ENCODE data around the gene PRG2. TPM values are rescaled to one million over a fixed set of nuclear protein-coding genes. Genes with fewer than 3 reads are reported as not detected.

PRG2 gene
- total RNA-seq, 6 donors from 2014 or later, result 0.30 to 2.6 (median 1.6) TPM; not detected in 2

GRCh38 chr11:57359896-57360690 lies 30.4 kb downstream of the PRG2 start:
- Histone ChIP-seq H3K4me1 (peaks cover 0 to 6% (median 2%) of the 10 kb centered on the region in 4 donors), H3K27me3 (no peaks in the 10 kb centered on the region), H3K9me3 (no peaks in the 10 kb centered on the region), H3K27ac (no peak overlapping the region), H3K4me3 (no peak overlapping the region), H3K36me3 (no peaks in the 10 kb centered on the region)
- no peak for TF ChIP-seq POLR2AphosphoS5 (IDR thresholded peaks at IDR 0.05)
- no peak for TF ChIP-seq CTCF (IDR thresholded peaks at IDR 0.05)
- TF ChIP-seq POLR2A (IDR thresholded peaks at IDR 0.05), result no peak
- TF ChIP-seq EP300 (IDR thresholded peaks at IDR 0.05), result no peak
- 64 to 76% methylated on average over 9 of the region's 9 CpGs for WGBS, 2 donors
- no peak for DNase-seq
- no peak for ATAC-seq (ENCODE audit: low FRiP score in 2 of 2)

GRCh38 chr11:57359396-57359795 lies 31.1 kb downstream of the PRG2 start:
- WGBS, 2 donors, result 86% methylated on average over 5 of the region's 5 CpGs; no CpG with 5 or more reads in 1 of the 2 donors
- Histone ChIP-seq H3K4me1 (peaks cover 0 to 6% (median 2%) of the 10 kb centered on the region in 4 donors), H3K4me3 (no peak overlapping the region), H3K9me3 (no peaks in the 10 kb centered on the region), H3K27me3 (no peaks in the 10 kb centered on the region), H3K27ac (no peak overlapping the region), H3K36me3 (no peaks in the 10 kb centered on the region)
- no peak for DNase-seq
- no peak for TF ChIP-seq EP300 (IDR thresholded peaks at IDR 0.05)
- no peak for TF ChIP-seq CTCF (IDR thresholded peaks at IDR 0.05)
- no peak for TF ChIP-seq POLR2A (IDR thresholded peaks at IDR 0.05)
- TF ChIP-seq POLR2AphosphoS5 (IDR thresholded peaks at IDR 0.05), result no peak
- no peak for ATAC-seq (ENCODE audit: low FRiP score in 2 of 2)

- 76% methylated on average over 9 of the region's 9 CpGs; no CpG with 5 or more reads in 1 of the 2 donors for WGBS, 2 donors
- H3K27ac ChIP-seq, result no peak overlapping the region
- DNase-seq (peak in 1 of 2 donors; percentile 38), ATAC-seq (ENCODE audit: low FRiP score in 2 of 2) (no peak)
- no peak overlapping the region for H3K4me3 ChIP-seq
- TF ChIP-seq POLR2AphosphoS5 (IDR thresholded peaks at IDR 0.05) (no peak), EP300 (IDR thresholded peaks at IDR 0.05) (no peak), CTCF (IDR thresholded peaks at IDR 0.05) (no peak), POLR2A (IDR thresholded peaks at IDR 0.05) (no peak)
- H3K9me3 ChIP-seq, result no peaks in the 10 kb centered on the region
- no peaks in the 10 kb centered on the region for H3K27me3 ChIP-seq
- no peaks in the 10 kb centered on the region for H3K36me3 ChIP-seq
- H3K4me1 ChIP-seq, result peaks cover 0 to 6% (median 2%) of the 10 kb centered on the region in 4 donors
Observed at GRCh38 chr11:57358991-57359390, 31.5 kb downstream of the PRG2 start.

- TF ChIP-seq POLR2A (IDR thresholded peaks at IDR 0.05) (no peak), POLR2AphosphoS5 (IDR thresholded peaks at IDR 0.05) (no peak), EP300 (IDR thresholded peaks at IDR 0.05) (no peak), CTCF (IDR thresholded peaks at IDR 0.05) (no peak)
- DNase-seq (no peak), ATAC-seq (ENCODE audit: low FRiP score in 2 of 2) (no peak)
- Histone ChIP-seq H3K27ac (no peak overlapping the region), H3K4me3 (no peak overlapping the region), H3K9me3 (no peaks in the 10 kb centered on the region), H3K27me3 (no peaks in the 10 kb centered on the region), H3K36me3 (no peaks in the 10 kb centered on the region), H3K4me1 (peaks cover 0 to 6% (median 2%) of the 10 kb centered on the region in 4 donors)
- WGBS, 2 donors, result 79% methylated on average over 9 of the region's 9 CpGs
Observed at GRCh38 chr11:57358543-57358961, 31.9 kb downstream of the PRG2 start.

Data from upper lobe of left lung (tissue), 6 donors.